HCT116 (cell line): ENCODE measurements around the gene PCK2. TPM values are rescaled to one million over a fixed set of nuclear protein-coding genes. Genes with fewer than 3 reads are reported as not detected.

Source experiments
- ATAC-seq: fragments of 200-7000 bp; cut with Tn5 transposase; 2 replicates; pipeline ENCODE4 v1.9.1; 2020; ENCODE audit warnings: mild to moderate bottlenecking, moderate library complexity
- BruUV-seq: library from RNA; stranded (reverse); fragments of 400-500 nt; replicated peaks from 2 replicates; lab custom pipeline; 2021; lab: Mats Ljungman, UMichigan
- CTCF ChIA-PET: fragments of 300-600 bp; sonication (Branson Sonifier 250); formaldehyde crosslinking; loops from one replicate; lab custom pipeline; 2021; ENCODE audit warnings: antibody characterized with exemption; lab: Charles Lee
- POLR2A ChIA-PET: fragments of 300-600, 350-600 bp; sonication (Branson Sonifier 250); formaldehyde crosslinking; loops from one replicate; lab custom pipeline; 2021; ENCODE audit warnings: antibody characterized with exemption; lab: Charles Lee
- RAD21 ChIA-PET, 2 experiments: fragments of 300-600 bp; sonication (Branson Sonifier 250); formaldehyde crosslinking; loops; one replicate each; lab custom pipeline; 2023; ENCODE audit warnings: low total read pairs in 2 of 2; ENCODE audit not compliant: uncharacterized antibody in 2 of 2, unreplicated experiment in 2 of 2, low non-redundant PET in 1 of 2; lab: Charles Lee
- DNase-seq: peaks from one replicate; pipeline ENCODE4 v3.0.0-alpha.2; 2010; ENCODE audit warnings: low read depth, low spot score
- H2AFZ ChIP-seq: fragments of 200-600 bp; shearing (Covaris generic), sonication (generic); 2 replicates; pipeline ENCODE4 v1.6.1; 2017; ENCODE audit warnings: low read depth, mixed run types, mixed read lengths, antibody characterized with exemption, low read length; ENCODE audit not compliant: poor library complexity, severe bottlenecking
- H3K27ac ChIP-seq: 2 replicates; pipeline ENCODE4 v1.5.1; 2012; ENCODE audit warnings: low read depth, low read length
- H3K27me3 ChIP-seq: fragments of 200-600 bp; sonication (generic); 2 replicates; pipeline ENCODE4 v1.6.1; 2016; ENCODE audit warnings: mixed run types, low read length, mixed read lengths; ENCODE audit not compliant: insufficient read depth
- H3K36me3 ChIP-seq, 2 experiments: fragments of 200-500 bp in 1 of 2; fragments of 200-600 bp in 1 of 2; sonication (Bioruptor generic) in 1 of 2; sonication (generic) in 1 of 2; 2 replicates each; pipeline versions ENCODE4 v1.5.1 to v1.6.1; 2014 to 2016; ENCODE audit warnings: low read length in 2 of 2, inconsistent platforms in 1 of 2, mixed read lengths in 1 of 2, mixed run types in 1 of 2; ENCODE audit not compliant: insufficient read depth in 2 of 2, control insufficient read depth in 1 of 2
- H3K4me1 ChIP-seq, 2 experiments: fragments of 200-600 bp in 1 of 2; sonication (generic) in 1 of 2; 2 replicates each; pipeline versions ENCODE4 v1.5.1 to v1.6.1; 2012 to 2017; ENCODE audit warnings: low read length in 2 of 2, inconsistent platforms in 1 of 2, mild to moderate bottlenecking in 1 of 2, mixed read lengths in 1 of 2, mixed run types in 1 of 2, moderate library complexity in 1 of 2; ENCODE audit not compliant: insufficient read depth in 2 of 2, control insufficient read depth in 1 of 2
- H3K4me2 ChIP-seq: fragments of 200-600 bp; sonication (generic); 2 replicates; pipeline ENCODE4 v1.6.1; 2017; ENCODE audit warnings: mixed run types, low read length, mixed read lengths
- H3K4me3 ChIP-seq, 2 experiments: fragments of 200-600 bp in 1 of 2; sonication (generic) in 1 of 2; replicated peaks in 1 of 2; 2 replicates each; pipeline ENCODE4 v1.5.1; 2011 to 2016; ENCODE audit warnings: low read length in 2 of 2, control low read depth in 1 of 2, low read depth in 1 of 2, mild to moderate bottlenecking in 1 of 2, mixed read lengths in 1 of 2, mixed run types in 1 of 2
- H3K79me2 ChIP-seq: fragments of 200-600 bp; sonication (generic); 2 replicates; pipeline ENCODE4 v1.6.1; 2017; ENCODE audit warnings: mild to moderate bottlenecking, mixed run types, low read length, moderate library complexity, mixed read lengths; ENCODE audit not compliant: insufficient read depth
- H3K9ac ChIP-seq: fragments of 200-600 bp; sonication (generic); 2 replicates; pipeline ENCODE4 v1.6.1; 2016; ENCODE audit warnings: low read length, mixed read lengths
- H3K9me2 ChIP-seq: fragments of 200-600 bp; sonication (generic), shearing (Covaris generic); 2 replicates; pipeline ENCODE4 v1.6.1; 2017; ENCODE audit warnings: mixed run types, mild to moderate bottlenecking, moderate library complexity; ENCODE audit not compliant: insufficient read depth
- H3K9me3 ChIP-seq, 2 experiments: fragments of 200-500 bp in 1 of 2; fragments of 200-600 bp in 1 of 2; sonication (Bioruptor generic) in 1 of 2; sonication (generic) in 1 of 2; 2 replicates each; pipeline ENCODE4 v1.6.1; 2014 to 2017; ENCODE audit warnings: low read length in 2 of 2, mixed read lengths in 2 of 2, inconsistent platforms in 1 of 2, low read depth in 1 of 2, mild to moderate bottlenecking in 1 of 2, mixed run types in 1 of 2, moderate library complexity in 1 of 2; ENCODE audit not compliant: control insufficient read depth in 1 of 2, insufficient read depth in 1 of 2
- H4K20me1 ChIP-seq: fragments of 200-600 bp; sonication (generic), shearing (Covaris generic); 2 replicates; pipeline ENCODE4 v1.6.1; 2017; ENCODE audit warnings: mixed run types, mild to moderate bottlenecking, moderate library complexity; ENCODE audit not compliant: insufficient read depth
- CTCF ChIP-seq, 3 experiments: fragments of 200-600 bp in 1 of 3; sonication (generic) in 1 of 3; IDR thresholded peaks in 2 of 3; conservative IDR thresholded peaks in 1 of 3; 2 replicates each; pipeline ENCODE4 v1.5.1; 2012 to 2017; ENCODE audit warnings: low read depth in 2 of 3, low read length in 2 of 3, antibody characterized with exemption in 1 of 3, borderline replicate concordance in 1 of 3, control low read depth in 1 of 3, mild to moderate bottlenecking in 1 of 3, mixed read lengths in 1 of 3, mixed run types in 1 of 3, moderate library complexity in 1 of 3; ENCODE audit not compliant: insufficient read depth in 1 of 3
- JUND ChIP-seq: IDR thresholded peaks from 2 replicates; pipeline ENCODE4 v1.6.1; 2012
- POLR2A ChIP-seq: IDR thresholded peaks from 2 replicates; pipeline ENCODE4 v1.7.0; 2011; ENCODE audit warnings: borderline replicate concordance; ENCODE audit not compliant: insufficient read depth, insufficient read length; ENCODE audit errors: extremely low read depth
- POLR2AphosphoS5 ChIP-seq: IDR thresholded peaks from 2 replicates; pipeline ENCODE4 v1.6.1; 2011; ENCODE audit warnings: mild to moderate bottlenecking, low read depth, low read length, moderate library complexity
- intact Hi-C: fragments of 100-400 bp; cut with micrococcal nuclease; formaldehyde crosslinking; loops from 2 replicates; pipeline ENCODE4 v1.10.0; 2022
- total RNA-seq: library from RNA; stranded (reverse); gene quantifications from one replicate; pipeline ENCODE4 v1.2.1, GENCODE V29; 2021; ENCODE audit not compliant: unreplicated experiment

PCK2 gene
- total RNA-seq, 1 experiment from 2014 or later: 94.1 TPM

GRCh38 chr14:24137529-24138395 is 43.7 kb downstream of the PCK2 start:
- Histone ChIP-seq H3K4me1 (peaks cover 26 to 46% of the 10 kb centered on the region in 2 experiments), H3K27ac (peak overlapping the region; percentile 96; the same call in 1 of the 2 replicates), H3K36me3 (peaks cover 16 to 21% of the 10 kb centered on the region in 2 experiments), H3K27me3 (no peaks in the 10 kb centered on the region), H2AFZ (no peak overlapping the region), H3K79me2 (peaks cover 41% of the 10 kb centered on the region), H3K9me3 (no peaks in the 10 kb centered on the region), H4K20me1 (no peaks in the 10 kb centered on the region), H3K4me2 (peak overlapping the region; percentile 85; the same call in 1 of the 2 replicates), H3K4me3 (no peak overlapping the region), H3K9me2 (no peaks in the 10 kb centered on the region), H3K9ac (no peak overlapping the region)
- POLR2A ChIA-PET: interaction anchor here (0.7 to 2.2 kb wide), 4 partner anchors 9 to 44 kb away, joined by 4 to 11 read pairs (median 6); partner anchors contain the start of genes DCAF11, NRL, PCK2 and PSME2
- DNase-seq: no peak
- ATAC-seq: no peak
- TF ChIP-seq CTCF (IDR thresholded peaks at IDR 0.05 in 2 of 3, conservative IDR thresholded peaks at IDR 0.05 in 1 of 3; ENCODE audit: borderline replicate concordance in 1 of 3, insufficient read depth in 1 of 3, low read depth in 2 of 3, low read length in 2 of 3): no peak
- TF ChIP-seq POLR2AphosphoS5: peak; percentile 32
- peak; percentile 34 for TF ChIP-seq POLR2A
- no peak for TF ChIP-seq JUND
- RAD21 ChIA-PET: interaction anchor here in 1 of 2 experiments (0.5 kb wide), 1 partner anchor 22 kb away, joined by 4 read pairs; no protein-coding TSS in a partner anchor
- intact Hi-C loops: no loop called here
- BruUV-seq: no TSS peak
- CTCF ChIA-PET: interaction anchor here (0.7 to 1.0 kb wide), 2 partner anchors 23 to 24 kb away, joined by 3 to 4 read pairs; partner anchors contain the start of gene IRF9
